Stimulated activated CD8-positive, alpha-beta memory T cell treated with anti-CD3 and anti-CD28 coated beads, Interleukin-7, amount 100 ng/mL, for 1 hour (primary cell): ENCODE data around the gene CEL.
"Not testable (repeated sequence)": the region's sequence is repeated elsewhere in the genome, so short reads cannot be mapped to it uniquely, and the experiment has no call there.

ENCODE experiments used
- DNase-seq, 2 donors: peaks; one replicate each; pipeline ENCODE4 v3.0.0-alpha.2; 2020; ENCODE audit warnings: low read depth in 2 of 2

CEL gene

GRCh38 chr9:133061764-133062145, at the start of gene CEL:
TSS of gene CEL (plus strand) at chr9:133061981. CDS start at chr9:133062003, 22 bp downstream.
- DNase-seq: not testable (repeated sequence)

DNA sequence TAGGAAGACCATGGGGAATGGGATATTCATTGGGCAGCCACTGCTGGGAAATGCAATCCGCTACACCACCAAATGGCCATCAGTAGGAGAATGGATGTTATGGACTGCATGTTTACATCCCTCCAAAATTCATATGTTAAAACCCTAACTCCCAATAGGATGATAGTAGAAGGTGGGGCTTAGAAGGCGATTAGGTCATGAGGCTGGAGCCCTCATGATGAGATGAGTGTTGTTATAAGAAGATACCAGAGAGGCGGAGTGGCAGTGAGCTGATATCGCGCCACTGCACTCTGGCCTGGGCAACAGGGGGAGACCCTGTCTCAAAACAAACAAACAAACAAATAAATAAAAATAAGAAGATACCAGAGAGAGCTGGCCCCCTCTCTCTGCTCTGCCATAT, 47.1 kb upstream of the CEL start:
- no peak for DNase-seq

- DNase-seq: no peak
These were observed 38.5 kb upstream of the CEL start for GRCh38 chr9:133023117-133023890.

GRCh38 chr9:133026426-133026825, 35.4 kb upstream of the CEL start:
- DNase-seq: no peak

GRCh38 chr9:133027134-133027533, 34.6 kb upstream of the CEL start:
- DNase-seq: no peak

- no peak for DNase-seq
These were observed 33.6 kb upstream of the CEL start for GRCh38 chr9:133028221-133028620.

GRCh38 chr9:133029994-133030316, 31.8 kb upstream of the CEL start:
- DNase-seq: no peak

DNA sequence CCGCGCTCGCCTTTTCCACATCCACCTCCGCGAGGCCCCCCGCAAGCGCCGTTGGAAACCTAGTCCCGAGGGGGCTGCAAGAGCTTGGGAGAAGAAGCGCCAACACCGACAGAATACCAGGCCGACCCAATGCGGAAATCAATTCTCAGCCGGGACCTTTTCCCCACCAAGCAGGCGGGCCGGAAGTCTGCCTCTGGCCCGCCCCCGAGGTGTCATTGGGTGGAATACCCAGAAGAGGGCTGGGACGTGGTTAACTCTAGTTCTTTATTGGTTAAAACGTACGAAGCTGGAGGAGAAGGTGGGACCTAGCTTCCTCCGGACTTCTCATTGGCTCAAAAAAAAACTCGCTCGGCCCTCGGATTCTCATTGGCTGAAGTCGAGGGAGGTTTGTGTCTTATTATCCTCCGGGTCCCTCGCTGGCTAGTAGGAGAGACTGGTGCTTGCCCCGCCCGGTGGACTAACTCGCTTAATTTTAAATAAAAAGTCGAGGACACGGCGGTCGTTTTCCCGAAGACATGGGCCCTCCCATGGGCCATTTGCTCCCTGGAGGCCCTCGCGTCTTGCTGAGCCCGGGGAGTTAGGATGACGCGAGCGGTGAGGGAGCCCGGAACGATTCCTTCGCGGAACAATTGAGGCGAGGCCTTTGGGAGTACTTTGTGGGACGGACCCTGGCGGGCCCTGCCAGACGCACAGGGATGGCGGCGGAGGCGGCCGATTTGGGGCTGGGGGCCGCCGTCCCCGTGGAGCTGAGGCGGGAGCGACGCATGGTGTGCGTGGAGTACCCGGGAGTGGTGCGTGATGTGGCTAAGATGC, 31.3 kb upstream of the CEL start, which contains the start of gene GTF3C5:
Gene GTF3C5, plus strand, starts transcription at position 681 of the 813 bp plus-strand sequence. Its CDS starts 15 bp downstream, at position 696.
- peak; percentile 73 to 79 for DNase-seq

DNA sequence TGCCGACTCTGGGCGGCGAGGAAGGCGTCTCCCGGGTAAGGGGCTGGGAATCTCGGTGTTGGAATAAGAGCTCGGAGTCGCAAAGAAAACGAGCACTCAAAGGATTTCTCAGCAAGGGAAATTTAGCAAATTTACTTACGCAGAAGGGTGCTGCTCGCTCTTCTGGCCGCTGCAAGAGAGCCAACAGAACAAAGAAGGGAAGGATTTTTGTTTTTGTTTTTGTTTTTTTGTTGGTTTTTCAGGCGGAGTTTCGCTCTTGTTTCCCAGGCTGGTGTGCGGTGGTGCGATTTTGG, 30.7 kb upstream of the CEL start:
- DNase-seq: no peak

DNA sequence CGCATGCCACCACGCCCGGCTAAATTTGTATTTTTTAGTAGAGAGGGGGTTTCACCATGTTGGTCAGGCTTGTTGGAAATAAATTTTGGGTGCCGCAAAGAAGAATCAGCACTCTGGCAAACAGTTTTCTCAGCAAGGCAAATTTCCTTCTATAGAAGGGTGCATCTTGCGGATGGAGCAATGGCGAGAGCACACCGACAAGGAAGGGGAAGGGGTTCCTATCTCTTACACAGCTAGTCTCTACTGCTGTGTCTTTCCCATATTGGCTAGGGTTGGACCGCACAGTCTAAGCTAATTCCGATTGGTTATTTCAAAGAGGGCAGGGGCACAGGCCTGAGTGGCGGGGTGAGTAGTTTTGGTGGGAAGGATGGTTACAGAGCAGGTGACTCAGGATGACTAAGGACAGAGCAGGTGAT, 30.3 kb upstream of the CEL start:
- DNase-seq: no peak

- DNase-seq: no peak
These were observed 29.6 kb upstream of the CEL start for GRCh38 chr9:133032171-133032570.

- DNase-seq: no peak
These were observed 26.1 kb upstream of the CEL start for GRCh38 chr9:133035669-133036068.

GRCh38 chr9:133037775-133038515, 23.8 kb upstream of the CEL start:
- DNase-seq: no peak

DNA sequence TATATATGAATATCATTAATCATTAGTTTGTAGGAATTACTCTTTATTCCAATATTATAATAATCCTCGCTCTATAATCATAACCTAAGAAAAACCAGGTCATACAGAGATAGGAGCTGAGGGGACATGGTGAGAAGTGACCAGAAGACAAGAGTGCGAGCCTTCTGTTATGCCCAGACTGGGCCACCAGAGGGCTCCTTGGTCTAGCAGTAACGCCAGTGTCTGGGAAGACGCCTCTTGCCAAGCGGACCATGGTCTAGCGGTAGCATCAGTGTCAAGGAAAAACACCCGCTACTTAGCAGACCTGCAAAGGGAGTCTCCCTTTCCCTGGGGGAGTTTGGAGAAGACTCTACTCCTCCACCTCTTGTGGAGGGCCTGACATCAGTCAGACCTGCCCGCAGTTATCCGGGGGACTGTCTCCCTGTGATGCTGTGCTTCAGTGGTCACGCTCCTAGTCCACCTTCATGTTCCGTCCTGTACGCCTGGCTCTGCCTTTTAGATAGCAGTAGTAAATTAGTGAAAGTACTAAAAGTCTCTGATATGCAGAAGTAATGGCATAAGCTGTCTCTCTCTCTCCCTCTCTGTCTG, 20.8 kb upstream of the CEL start:
- DNase-seq: not testable (repeated sequence)

GRCh38 chr9:133041958-133042357, 19.8 kb upstream of the CEL start:
- no peak for DNase-seq

- DNase-seq: no peak
These were observed 19.1 kb upstream of the CEL start for GRCh38 chr9:133042676-133043075.

DNA sequence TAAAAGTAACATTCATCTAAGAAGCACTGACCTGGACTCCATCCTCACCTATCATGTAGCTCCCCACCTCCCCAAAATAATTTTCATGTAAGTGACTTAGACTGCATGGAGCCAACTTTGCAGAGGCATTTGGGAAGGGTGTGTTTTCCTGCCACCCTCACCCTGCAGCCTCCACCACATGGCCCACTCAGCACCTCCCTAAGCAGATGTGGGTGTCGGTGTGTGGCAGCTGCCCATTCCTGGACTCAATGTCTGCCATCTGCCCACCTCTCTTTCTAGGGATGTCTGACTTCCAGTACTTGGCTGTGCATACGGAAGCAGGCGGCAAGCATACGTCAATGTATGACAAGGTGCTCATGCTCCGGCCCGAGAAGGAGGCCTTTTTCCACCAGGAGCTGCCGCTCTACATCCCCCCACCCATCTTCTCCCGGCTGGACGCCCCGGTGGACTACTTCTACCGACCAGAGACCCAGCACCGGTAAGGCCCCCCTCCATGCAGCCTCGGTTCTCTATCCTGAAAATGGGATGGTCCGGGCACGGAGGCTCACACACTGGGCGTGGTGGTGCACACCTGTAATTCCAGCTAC, 18.2 kb upstream of the CEL start:
- DNase-seq: no peak

DNA sequence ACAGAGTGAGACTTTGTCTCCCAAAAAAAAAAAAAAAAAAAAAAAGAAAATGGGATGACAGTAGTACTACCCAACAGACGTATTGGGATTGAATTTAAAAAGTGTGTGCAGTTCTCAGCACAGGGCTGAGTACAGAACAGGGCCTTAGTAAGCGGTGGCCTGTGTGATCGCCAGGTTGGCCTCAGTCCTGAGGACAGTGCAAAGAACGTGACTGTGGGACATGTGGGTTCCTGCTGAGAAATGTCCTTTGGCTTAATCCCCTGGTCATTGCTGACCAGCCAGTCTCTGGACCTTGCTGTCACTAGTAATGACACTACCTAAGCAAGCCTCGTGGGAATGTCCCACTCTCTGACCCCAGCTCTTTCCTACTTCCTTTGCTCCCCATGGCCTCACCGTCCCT, 17.7 kb upstream of the CEL start:
- no peak for DNase-seq

- DNase-seq: no peak
These were observed 17.1 kb upstream of the CEL start for GRCh38 chr9:133044661-133045060.

GRCh38 chr9:133045132-133045531, 16.6 kb upstream of the CEL start:
- no peak for DNase-seq

DNA sequence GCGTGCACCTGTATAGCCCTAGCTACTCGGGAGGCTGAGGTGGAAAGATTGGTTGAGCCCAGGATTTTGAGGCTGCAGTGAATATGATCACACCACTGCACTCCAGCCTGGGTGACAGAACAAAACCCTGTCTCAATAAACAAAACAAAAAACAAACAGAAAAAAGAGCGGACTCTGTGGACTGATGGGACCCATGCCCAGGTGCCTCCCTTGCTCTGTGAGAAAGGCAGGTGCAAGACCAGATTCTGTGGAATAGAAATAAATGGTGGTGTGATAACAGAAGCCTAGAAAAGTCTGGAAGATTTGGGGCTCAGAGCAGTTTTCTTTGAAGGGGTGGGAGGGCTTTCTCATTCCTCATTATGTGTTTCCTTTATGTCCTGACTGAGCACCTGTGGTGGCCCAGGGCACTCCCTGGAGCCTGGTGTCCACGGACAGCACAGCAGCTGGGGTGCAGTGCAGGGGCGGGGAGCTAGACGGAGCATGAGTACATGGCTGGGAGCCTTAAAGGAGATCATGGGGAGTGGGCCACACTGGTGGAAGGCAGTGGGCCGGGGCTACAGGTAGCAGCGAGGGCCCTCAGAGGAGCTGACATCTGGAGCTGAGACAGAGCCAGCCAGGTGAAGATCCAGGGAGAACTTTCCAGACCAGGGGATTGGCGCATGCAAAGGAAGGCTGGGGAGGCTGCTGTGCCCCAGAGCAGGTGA, 15.4 kb upstream of the CEL start:
- DNase-seq: no peak
